Cortex of kidney (tissue), 1 donor: Measurements from ENCODE around the gene CPSF3.
"Not testable (repeated sequence)": the region's sequence is repeated elsewhere in the genome, so short reads cannot be mapped to it uniquely, and the experiment has no call there.

ENCODE experiments used
- DNase-seq: peaks from one replicate; lab custom pipeline; 2025; lab: John Stamatoyannopoulos, UW

Gene CPSF3

DNA sequence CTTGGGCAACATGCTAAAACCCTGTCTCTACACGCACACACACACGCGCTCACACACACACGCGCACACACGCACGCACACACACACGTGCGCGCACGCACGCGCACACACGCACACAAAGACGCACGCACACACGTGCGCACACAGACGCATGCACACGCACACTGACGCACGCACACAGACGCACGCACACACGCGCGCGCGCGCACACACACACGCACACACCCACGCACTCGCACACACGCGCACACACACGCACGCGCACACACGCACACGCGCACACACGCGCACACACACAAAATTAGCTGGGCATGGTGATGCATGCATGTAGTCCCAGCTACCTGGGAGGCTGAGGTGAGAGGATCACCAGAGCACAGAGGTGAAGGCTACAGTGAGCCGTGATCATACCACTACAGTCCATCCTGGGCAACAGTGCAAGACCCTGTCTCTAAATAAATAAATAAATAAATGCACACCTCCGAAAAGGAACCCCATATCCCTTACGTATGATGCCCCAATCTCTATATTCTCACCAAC, 42.8 kb downstream of the CPSF3 start:
- DNase-seq, result no peak

DNA sequence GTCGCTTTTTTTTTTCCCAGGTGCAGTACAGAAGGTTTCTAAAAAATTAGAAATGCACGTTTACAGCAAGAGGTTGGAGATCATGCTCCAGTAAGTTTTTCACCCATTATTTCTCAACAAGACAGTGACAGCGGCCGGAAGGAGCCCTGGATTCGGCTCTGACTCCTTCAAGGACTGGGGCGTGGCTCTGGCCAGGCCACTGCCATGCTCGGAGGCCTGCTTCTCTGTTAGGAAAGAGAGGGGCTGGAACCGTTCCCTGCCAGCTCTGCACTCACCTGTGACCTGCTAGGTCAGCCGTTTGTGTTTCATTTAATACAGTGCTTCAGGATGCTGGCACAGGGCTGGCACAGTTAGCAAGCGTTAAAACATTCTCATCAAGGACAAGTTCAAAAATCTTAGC, 44.2 kb downstream of the CPSF3 start:
- no peak for DNase-seq

DNA sequence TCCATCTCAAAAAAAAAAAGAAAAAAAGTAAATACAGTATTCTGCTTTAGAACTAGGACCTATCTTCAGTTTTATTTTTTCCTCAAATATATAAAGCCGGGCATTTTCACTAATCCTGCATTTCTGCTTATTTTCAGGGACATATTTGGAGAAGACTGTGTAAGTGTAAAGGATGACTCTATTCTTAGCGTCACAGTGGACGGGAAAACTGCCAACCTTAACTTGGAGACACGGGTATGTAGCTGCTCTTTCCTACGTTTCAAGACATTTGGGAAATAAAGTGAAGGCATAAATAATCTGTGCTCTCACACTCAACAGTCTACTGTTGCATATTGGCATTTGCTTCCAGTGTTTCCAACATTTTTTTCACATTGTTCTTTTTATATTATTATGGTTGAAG, 47.8 kb downstream of the CPSF3 start:
- DNase-seq, result no peak

DNA sequence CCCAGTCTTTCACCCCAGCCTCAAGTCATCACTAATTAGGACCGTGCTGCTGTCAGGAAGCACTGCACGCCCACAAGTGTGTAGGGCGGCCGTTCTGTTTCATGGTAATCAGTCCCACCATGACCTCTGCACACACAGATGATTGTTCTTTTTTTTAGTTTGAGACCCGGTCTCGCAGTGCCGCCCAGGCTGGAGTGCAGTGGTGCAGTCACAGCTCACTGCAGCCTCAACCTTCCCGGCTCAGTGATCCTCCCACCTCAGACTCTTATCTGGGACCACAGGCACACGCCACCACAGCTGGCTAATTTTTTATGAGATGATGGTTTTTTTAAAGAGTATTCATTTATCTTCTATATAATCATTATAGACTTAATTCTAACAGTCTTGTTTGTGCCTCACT, 49.1 kb downstream of the CPSF3 start:
- no peak for DNase-seq

DNA sequence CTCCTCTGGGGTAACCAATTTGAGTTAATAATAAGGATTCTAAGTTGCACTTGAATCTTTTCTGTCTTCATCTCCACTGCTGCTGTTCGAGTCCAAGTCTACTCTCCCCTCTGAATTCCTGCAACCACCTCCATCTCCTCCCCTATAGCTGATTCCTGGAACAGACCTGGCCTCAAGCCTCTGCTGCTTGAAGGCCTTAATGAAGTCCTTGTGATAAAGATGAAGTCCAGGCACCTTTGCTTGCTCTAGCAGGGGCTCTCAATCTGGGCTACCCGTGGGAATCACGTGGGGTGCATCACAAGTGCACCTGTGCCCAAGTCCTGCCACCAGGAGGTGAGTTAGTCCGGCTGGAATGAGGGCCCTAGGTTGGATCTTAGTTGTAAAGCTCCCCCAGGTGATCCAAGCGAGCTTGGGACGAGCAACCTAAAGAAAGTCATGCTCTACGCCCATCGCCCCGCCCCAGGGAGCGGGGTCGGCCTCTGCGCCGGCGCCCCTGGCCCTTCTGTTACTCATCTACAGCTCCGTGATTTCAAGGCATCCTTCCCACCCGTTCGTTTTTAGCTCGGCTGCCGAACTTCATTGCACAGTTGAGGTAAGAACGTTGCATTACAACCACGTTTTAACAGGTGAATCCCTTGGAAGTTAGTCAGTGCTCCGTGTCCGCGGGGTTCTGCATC, 50.0 kb downstream of the CPSF3 start:
- DNase-seq, result no peak

DNA sequence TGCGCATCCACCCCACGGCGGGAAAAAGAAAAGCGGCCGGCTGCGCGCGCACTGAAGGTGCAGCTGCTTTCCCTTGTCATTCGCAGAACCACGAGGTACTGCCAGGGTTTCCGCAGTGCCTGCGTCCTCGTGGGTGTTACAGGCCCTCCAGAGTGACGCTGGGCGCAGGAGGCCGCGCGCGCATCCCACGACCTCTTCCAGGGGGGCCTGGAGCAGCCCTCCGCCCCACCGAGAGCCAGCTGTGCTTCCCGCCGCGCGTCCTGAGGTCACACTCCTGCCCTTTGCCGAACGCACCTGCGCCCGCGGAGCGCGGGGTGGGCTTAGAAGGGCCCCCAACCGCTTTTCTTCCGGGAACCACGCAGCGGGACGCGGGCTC, 50.5 kb downstream of the CPSF3 start:
- DNase-seq, result no peak

DNA sequence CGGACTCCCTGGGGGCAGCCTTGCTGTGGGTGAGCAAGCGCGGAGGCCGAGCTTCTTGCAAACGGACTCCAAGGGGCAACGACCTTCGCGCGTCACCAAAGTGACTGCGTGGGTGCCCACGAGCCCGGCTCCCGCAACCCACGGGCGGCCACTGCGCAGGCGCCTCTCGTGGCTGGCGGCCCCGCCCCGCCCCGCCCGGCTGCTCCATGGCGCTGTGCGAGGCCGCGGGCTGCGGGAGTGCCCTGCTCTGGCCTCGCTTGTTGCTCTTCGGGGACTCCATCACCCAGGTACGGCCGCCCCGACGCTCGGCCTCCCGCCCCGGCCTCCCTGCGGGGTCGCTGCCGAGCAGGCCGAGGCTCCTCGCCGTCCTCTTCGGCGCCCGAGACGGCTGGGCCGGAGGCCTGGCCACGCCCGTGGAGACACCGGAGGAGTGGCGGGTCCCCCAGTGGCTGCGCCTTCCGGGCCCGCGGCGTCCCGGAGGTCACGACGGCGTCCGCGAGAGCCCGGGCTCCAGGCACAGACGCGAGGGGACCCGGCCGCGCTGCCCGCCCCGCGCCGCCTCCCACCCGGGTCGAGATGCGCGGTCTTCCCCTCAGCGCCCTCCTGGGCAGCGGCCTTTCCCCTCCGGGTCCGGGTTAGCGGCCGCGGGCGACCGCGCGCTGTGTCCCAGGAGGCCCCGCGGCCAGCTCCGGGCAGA, 51.1 kb downstream of the CPSF3 start, which contains the start of gene IAH1:
Gene IAH1 (plus strand): TSS at position 191 of the 697 bp plus-strand sequence. CDS start 16 bp downstream, at position 207.
- no peak for DNase-seq

DNA sequence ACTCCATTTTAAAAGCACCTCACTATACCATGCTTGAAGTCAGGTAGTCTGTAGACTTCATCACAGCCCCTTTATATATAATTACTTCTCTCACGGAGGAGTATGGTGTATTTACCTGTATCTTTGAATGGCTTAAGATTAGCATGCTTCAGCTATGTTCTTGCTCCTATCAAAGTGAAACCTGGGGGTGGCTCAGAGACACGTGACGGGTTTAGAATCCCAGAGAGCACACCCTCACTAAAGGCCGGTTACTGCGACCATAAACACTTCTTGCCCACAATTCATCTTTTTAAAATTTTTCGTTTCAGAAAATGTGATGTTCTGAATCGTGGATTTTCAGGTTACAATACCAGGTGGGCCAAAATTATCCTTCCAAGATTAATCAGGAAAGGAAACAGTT, 54.5 kb downstream of the CPSF3 start:
- no peak for DNase-seq

DNA sequence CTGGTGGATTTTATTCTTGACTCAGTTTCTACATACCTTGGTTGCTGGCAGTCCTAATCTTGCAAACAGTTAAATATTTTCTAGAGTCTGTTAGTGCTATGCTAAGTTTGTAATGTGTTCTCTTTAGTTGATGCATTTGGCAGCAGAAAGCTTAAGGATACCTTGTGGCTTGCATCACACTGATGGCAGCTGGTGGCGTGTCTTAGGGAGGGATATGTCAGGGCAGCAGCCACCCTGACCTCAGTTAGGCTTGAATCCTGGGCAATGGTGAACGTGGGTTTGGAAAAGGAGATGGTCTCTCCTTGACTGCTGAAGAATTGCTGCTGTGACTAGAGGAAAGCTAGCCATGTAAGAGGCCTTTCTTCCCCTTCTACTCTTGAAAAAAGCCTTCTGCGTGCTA, 55.1 kb downstream of the CPSF3 start:
- DNase-seq, result no peak

DNA sequence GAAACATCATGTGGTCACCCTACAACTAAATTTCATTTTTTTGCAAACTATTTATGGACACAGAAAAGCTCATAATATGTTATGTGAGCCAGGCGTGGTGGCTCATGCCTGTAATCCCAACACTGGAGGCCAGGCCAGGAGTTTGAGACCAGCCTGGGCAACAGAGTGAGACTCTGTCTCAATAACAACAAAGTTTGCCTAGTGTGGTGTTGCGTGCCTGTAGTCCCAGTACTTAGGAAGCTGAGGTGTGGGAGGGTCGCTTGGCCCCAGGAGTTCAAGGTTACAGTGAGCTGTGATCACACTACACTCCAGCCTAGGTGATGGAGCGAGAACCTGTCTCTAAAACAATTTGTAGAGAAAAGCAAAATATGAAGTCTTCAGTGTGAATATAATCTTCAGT, 56.7 kb downstream of the CPSF3 start:
- DNase-seq, result no peak

DNA sequence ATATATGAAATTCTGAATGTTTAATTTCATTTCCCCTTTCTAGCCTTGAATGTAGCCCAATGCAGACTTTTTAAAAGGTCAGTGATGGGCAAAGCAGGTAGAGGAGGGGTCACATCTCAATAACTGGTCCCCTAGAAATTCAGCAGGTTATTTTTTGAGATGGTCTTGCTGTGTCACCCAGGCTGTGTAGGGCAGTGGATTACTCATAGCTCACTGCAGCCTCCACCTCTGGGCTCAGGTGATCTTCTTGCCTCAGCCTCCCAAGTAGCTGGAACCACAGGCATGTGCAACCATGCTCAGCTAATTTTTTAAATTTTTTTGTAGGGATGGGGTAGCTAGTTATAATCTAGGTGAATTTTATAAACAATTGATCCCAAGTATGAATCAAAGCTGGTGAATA, 59.7 kb downstream of the CPSF3 start:
- DNase-seq, result no peak

DNA sequence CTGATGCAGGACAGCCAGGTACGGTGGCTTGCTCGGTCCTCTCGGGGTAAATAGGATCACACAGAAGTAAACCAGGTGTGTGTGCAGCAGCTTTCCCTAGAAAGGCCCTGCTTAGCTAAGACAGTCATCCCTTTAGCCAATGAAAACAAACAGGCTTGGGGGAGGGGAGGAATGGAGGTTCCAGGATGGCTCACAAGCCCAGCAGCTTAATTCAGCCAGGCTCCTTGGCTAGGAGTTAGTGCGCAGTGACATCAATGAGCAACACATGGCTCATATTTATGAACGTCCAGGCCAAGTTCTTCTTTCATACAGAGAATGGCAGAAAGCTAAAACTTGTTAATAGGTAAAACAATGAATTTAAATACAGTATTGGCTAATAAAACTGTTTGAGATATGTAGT, 61.1 kb downstream of the CPSF3 start:
- DNase-seq, result no peak

DNA sequence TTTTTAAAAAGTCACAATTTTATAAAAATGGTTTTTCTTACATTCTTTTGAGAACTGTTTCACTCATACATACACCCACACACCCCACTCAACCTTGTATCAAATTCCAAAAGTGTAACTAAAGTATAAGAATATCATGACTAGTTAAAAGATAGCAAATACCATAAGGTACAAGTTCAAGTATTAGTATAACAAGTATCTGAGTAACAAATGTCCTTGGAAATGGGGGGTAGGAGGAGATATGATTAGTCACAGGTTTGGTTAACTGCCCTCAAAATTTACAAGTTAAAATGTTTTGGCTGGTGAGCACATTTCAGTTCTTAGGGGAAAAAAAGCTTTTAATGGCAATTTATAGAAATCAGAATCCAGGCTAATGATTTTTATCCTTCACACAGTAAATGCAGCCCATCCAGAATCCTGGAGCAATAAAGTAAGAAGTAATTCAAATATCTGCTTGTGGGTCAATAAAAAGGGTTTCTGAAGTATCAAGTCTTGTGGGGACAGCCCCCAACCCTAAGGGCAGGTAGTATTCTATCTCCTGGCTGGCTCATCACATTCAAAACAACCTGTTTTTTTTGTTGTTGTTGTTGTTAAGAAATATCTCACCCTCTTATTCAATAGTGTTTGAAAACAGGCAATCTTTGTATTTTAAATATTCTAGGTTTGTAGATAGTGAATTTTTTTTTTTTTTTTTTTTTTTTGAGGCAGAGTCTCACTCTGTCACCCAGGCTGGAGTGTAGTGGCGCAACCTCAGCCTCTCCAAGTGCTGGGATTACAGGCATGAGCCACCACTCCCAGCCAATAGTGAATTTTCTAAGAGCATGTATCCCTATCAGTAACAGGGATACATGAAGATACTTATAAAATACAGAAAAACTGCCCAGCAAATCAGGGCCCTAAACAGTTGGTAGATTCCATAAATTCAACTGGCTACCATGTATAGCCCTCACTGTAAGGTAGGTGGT, 65.4 kb downstream of the CPSF3 start:
- DNase-seq, result no peak

DNA sequence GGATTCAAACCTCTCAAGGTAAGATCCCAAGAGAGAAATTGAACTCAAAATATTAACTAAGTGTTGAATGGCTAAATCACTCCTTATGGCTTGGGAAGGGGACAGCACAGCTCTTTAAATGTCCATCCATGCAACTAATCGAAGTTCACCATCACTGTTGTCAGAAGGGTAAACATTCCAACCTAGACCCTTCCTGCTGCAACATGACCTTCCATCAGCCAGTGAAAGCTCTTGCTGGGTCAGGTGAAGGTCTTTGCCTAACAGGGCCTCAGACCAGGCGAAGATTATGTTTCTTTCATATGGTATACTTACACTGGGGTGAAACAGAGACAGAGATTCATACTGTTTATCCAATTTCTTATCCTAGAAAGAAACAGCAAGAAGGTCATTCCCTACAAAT, 67.3 kb downstream of the CPSF3 start:
- no peak for DNase-seq

DNA sequence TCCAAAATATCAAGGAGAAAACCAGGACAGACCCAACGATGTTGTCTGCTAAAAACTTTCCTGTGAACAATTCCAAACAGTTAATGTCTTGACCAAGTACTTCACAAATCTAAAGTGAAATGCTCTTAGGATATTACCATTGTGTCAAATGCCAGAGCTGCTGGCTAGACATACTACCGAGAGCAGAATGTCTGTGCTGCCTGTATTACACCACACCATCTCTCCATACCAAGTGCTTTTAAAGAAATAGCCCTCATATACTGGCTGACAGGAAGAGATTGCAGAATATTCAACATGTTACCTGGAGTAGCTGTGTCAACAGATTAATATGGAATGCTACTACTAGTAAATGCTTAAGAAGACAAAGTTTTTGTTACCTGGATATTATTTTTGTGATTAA, 69.5 kb downstream of the CPSF3 start:
- no peak for DNase-seq

DNA sequence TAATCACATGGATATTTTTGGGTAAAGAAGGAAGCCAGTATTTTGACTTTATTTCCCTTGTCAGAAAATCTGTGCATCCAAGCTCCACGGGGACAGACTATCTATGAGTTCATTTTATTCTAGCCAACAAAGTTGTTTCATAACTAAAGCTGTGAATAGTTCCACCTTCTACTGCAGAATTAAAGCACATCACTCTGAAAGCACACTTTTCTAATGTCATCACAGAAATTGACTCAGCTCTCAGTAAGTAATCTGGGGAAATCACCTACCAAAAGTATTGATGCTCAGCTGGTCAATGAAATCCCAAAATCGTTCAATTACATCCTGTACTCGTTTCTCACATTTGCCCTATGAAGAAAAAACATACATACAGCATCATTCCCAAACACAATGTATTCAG, 70.0 kb downstream of the CPSF3 start:
- DNase-seq, result no peak

DNA sequence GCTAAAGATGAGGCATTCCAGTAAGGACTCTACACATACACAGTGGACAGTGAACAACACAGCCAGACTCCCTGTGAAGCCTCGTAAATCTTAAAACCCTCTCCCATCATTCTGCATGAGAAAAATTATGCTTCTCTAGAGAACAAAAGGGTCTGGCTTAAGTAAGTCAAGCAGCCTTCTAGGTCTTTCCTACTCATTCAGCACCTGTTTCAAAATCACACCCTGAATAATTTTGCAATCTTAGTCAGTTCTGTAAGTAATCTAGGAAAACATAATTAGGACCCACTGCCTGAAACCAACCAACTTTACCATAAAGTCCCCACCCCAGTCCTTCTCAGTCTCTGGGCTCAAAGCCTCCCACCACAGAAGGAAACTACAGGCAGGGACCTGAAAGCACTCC, 70.6 kb downstream of the CPSF3 start:
- no peak for DNase-seq

DNA sequence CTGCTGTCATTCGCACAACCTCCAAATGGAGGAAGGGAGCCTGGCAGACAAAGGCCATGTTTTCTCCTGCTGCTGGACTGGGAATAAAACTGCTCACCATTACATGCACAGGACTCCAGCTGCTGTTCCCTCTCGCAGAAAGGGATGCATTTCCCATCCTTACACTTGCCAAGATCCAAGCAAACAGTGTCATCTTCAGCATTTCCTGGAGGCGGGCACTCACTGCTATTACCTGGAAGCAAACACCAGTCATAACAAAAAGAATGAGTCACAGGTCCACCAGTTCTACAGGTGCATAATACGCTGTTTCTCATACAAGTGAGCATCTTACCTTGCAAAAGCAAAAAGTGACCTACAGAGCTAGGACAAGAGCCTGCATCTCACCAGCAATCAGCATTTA, 73.6 kb downstream of the CPSF3 start:
- DNase-seq, result no peak

DNA sequence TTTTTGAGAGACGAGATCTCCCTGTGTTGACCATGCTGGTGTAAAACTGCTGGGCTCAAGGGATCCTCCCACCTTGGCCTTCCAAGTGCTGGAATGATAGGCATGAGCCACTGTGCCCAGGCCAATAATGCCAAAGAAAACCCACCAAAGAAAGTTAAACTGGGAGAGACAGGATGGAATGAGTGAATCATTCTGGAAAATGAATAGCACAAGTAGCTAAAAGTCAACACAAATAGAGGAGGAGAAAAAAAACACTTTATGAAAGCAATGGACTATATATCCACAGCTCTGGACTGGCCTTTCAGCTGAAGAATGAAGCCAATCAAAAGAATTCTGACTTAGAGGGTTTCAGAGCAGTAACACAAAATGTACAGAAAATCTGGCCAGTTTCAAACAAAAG, 74.8 kb downstream of the CPSF3 start:
- no peak for DNase-seq

DNA sequence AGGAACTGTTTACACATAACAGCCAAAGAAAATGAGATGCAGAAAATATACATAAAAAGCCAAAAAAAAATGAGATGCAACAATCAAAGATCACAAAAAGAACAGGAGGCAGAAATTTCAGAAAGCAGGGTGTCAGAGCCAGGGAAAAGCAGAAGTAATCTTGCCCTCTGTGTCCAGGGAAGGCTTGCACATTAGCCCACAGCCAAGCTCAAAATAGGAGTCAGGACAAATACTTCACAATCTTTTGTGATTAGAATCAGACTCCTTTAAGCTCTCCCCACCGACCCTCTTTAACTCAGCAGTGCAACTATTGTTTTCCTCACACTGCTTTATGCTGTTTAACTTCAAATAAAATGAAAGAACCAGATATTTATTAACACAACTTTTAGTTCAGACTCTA, 85.5 kb downstream of the CPSF3 start:
- no peak for DNase-seq

DNA sequence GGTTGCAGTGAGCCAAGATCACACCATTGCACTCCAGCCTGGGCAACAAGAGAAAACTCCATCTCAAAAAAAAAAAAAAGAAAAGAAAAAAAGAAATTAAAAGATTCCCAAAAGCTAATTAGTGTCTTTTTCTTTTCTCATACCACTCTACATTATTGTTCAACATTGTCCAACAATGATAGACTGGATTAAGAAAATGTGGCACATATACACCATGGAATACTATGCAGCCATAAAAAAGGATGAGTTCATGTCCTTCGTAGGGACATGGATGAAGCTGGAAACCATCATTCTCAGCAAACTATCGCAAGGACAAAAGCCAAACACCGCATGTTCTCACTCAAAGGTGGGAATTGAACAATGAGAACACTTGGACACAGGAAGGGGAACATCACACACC, 90.5 kb downstream of the CPSF3 start:
- not testable (repeated sequence) for DNase-seq

DNA sequence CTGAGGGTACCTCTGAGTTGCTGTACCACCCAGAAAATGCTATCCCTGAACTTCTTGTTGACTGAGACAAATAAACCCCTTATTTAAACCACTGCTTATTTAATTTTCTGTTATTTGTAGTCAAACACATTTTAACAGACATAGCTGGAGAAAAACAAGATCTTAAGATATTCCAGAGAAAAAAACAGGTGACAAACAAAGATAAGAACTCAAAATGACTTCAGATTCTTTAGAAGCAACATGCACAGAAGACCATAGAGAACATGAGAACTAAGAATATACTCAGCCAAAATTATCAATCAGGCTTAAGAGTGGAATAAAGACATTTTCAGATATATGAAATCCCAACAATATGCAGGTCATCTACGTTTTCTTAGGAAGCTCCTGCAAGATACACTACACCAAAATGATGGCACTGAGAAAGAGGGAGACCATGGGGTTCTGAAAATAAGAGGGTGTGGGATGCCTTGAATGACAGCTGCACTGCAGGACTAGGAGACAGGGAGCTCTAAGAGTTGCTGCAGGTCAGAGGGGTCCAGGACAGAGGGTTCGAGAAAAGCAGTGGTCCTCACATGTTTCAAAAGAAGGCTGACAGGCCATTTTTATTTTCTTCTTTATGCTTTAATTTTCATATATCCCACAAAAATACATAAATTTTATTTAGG, 93.8 kb downstream of the CPSF3 start:
- DNase-seq, result no peak
